ENCODE measurements around the gene SLF2. TPM values are rescaled to one million over a fixed set of nuclear protein-coding genes. Genes with fewer than 3 reads are reported as not detected.

SLF2 gene
- total and polyA plus RNA-seq, 4 donors: 5.6 to 38.3 (median 16.7) TPM

DNA sequence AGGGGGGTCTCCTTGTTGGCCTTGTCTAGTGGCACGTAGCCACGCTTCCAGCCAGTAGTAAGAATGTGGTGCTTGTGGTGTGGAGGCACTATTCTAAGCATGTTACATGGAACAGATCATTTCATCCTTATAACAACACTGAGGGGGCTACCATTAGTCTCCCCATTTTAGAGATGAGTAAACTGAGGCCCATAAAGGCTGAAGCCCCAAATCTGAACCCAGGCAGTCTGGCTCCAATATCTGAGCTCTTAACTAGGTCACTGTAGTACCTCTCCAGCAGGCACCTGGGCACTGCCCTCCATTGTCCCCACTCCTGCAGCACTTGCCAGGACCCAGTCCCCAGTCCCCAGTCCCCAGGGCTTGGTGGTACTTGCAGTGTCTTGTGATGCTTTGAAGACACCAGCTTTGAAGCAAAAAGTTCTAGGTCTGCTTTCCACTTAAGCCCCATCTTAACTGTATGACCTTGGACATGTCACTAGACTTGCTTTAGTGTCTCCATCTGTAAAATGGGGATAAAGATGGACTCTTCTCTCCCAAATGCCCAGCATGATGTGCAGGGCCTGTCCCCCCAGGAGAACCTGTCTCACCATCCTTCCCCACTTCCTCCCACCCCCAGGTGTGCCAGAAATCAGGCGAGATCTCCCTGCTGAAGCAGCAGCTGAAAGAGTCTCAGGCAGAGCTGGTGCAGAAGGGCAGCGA, 93.3 kb downstream of the SLF2 start:
- Histone ChIP-seq H3K9me3 (ENCODE audit: control insufficient read depth, low read length) (no peaks in the 10 kb centered on the region), H3K4me3 (ENCODE audit: low read length in 2 of 2) (no peak overlapping the region), H3K27ac (ENCODE audit: low read depth in 1 of 2, low read length in 2 of 2) (no peak overlapping the region), H3K27me3 (ENCODE audit: control insufficient read depth in 1 of 2, insufficient read depth in 2 of 2, low read length in 1 of 2) (no peaks in the 10 kb centered on the region), H3K4me1 (ENCODE audit: control insufficient read depth in 1 of 2, insufficient read depth in 2 of 2, low read length in 2 of 2) (no peaks in the 10 kb centered on the region), H3K36me3 (ENCODE audit: control insufficient read depth in 1 of 2, insufficient read depth in 2 of 2, low read length in 1 of 2) (peaks cover 0 to 5% of the 10 kb centered on the region in 2 donors)
- DNase-seq (no peak), ATAC-seq (ENCODE audit: low FRiP score) (no peak)
- intact Hi-C loops (cut with DNase I): no loop called here
- 87 to 89% methylated on average over 4 of the region's 4 CpGs for whole genome bisulfite sequencing, 2 donors

GRCh38 chr10:101006593-101007098, 93.9 kb downstream of the SLF2 start:
- Histone ChIP-seq H3K4me1 (ENCODE audit: control insufficient read depth in 1 of 2, insufficient read depth in 2 of 2, low read length in 2 of 2) (no peaks in the 10 kb centered on the region), H3K36me3 (ENCODE audit: control insufficient read depth in 1 of 2, insufficient read depth in 2 of 2, low read length in 1 of 2) (peaks cover 0 to 5% of the 10 kb centered on the region in 2 donors), H3K4me3 (ENCODE audit: low read length in 2 of 2) (no peak overlapping the region), H3K27ac (ENCODE audit: low read depth in 1 of 2, low read length in 2 of 2) (no peak overlapping the region), H3K9me3 (ENCODE audit: control insufficient read depth, low read length) (no peaks in the 10 kb centered on the region), H3K27me3 (ENCODE audit: control insufficient read depth in 1 of 2, insufficient read depth in 2 of 2, low read length in 1 of 2) (no peaks in the 10 kb centered on the region)
- 81 to 83% methylated on average over 33 of the region's 33 CpGs for WGBS, 2 donors
- peak in 1 of 2 donors; percentile 77 for DNase-seq
- ATAC-seq (ENCODE audit: low FRiP score): no peak
- intact Hi-C loops (cut with DNase I): no loop called here

GRCh38 chr10:101007099-101007711, 94.4 kb downstream of the SLF2 start:
- ATAC-seq (ENCODE audit: low FRiP score) (no peak), DNase-seq (peak in 1 of 2 donors; percentile 65)
- H3K27me3 ChIP-seq (ENCODE audit: control insufficient read depth in 1 of 2, insufficient read depth in 2 of 2, low read length in 1 of 2): no peaks in the 10 kb centered on the region
- H3K4me1 ChIP-seq (ENCODE audit: control insufficient read depth in 1 of 2, insufficient read depth in 2 of 2, low read length in 2 of 2): no peaks in the 10 kb centered on the region
- intact Hi-C loops (cut with DNase I): no loop called here
- no peaks in the 10 kb centered on the region for H3K9me3 ChIP-seq (ENCODE audit: control insufficient read depth, low read length)
- H3K27ac ChIP-seq (ENCODE audit: low read depth in 1 of 2, low read length in 2 of 2): no peak overlapping the region
- H3K4me3 ChIP-seq (ENCODE audit: low read length in 2 of 2): no peak overlapping the region
- WGBS, 2 donors: 39 to 45% methylated on average over 11 of the region's 11 CpGs
- peaks cover 0 to 5% of the 10 kb centered on the region in 2 donors for H3K36me3 ChIP-seq (ENCODE audit: control insufficient read depth in 1 of 2, insufficient read depth in 2 of 2, low read length in 1 of 2)

DNA sequence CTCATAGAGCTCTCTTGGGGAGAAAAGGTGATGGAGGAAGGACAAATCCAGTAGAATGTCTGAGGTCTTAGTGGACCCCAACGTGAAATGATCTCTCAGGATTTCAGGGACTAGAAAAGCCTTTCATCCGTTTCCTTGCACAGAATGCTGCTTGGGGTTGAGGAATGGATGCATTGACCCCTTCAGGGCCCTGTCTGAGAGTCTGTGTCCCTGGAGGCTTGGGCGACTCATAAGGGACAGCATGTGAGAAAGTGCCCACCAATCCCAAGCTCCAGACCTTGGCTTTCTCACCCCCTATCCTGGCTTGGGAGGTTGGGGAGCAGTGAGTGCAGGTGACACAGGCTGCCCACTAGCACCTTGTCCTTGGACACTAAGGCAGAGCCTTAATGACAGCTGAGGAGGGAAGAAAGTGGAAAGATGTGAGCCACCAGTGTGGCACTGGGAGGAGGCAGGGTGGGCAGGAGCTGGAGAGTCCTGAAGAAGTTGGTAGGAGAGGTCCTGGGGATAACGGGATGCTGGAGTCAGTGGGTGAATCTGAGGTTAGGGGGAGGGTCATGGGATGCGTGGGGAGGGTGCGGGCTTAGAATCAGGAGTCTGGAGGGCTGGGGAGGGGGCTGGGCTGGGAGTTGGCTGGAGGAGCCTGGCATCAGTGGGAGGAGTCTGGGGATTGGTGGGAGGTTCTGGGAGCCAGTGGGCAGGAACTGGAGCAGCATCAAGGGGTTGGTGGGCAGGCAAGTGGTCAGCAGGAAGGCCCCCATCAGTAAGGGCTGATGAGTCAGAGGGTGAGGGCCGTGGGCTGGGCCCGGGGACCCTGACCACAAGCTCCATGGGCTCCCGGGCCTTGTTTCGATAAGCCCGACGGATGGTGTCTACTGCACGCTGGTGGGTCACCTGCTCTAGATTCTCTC, 95.4 kb downstream of the SLF2 start:
- no peak overlapping the region for H3K4me3 ChIP-seq (ENCODE audit: low read length in 2 of 2)
- WGBS, 2 donors: 43 to 47% methylated on average over 13 of the region's 13 CpGs
- intact Hi-C loops (cut with DNase I): no loop called here
- DNase-seq: peak in 1 of 2 donors; percentile 71
- H3K36me3 ChIP-seq (ENCODE audit: control insufficient read depth in 1 of 2, insufficient read depth in 2 of 2, low read length in 1 of 2): peaks cover 0 to 5% of the 10 kb centered on the region in 2 donors
- ATAC-seq (ENCODE audit: low FRiP score): no peak
- no peaks in the 10 kb centered on the region for H3K27me3 ChIP-seq (ENCODE audit: control insufficient read depth in 1 of 2, insufficient read depth in 2 of 2, low read length in 1 of 2)
- H3K27ac ChIP-seq (ENCODE audit: low read depth in 1 of 2, low read length in 2 of 2): no peak overlapping the region
- no peaks in the 10 kb centered on the region for H3K4me1 ChIP-seq (ENCODE audit: control insufficient read depth in 1 of 2, insufficient read depth in 2 of 2, low read length in 2 of 2)
- H3K9me3 ChIP-seq (ENCODE audit: control insufficient read depth, low read length): no peaks in the 10 kb centered on the region

GRCh38 chr10:101008823-101009423, 96.2 kb downstream of the SLF2 start:
- H3K9me3 ChIP-seq (ENCODE audit: control insufficient read depth, low read length): no peaks in the 10 kb centered on the region
- 70 to 77% methylated on average over 6 of the region's 6 CpGs for WGBS, 2 donors
- no peak for ATAC-seq (ENCODE audit: low FRiP score)
- no peaks in the 10 kb centered on the region for H3K4me1 ChIP-seq (ENCODE audit: control insufficient read depth in 1 of 2, insufficient read depth in 2 of 2, low read length in 2 of 2)
- intact Hi-C loops (cut with DNase I): no loop called here
- H3K4me3 ChIP-seq (ENCODE audit: low read length in 2 of 2): no peak overlapping the region
- DNase-seq: no peak
- no peaks in the 10 kb centered on the region for H3K27me3 ChIP-seq (ENCODE audit: control insufficient read depth in 1 of 2, insufficient read depth in 2 of 2, low read length in 1 of 2)
- H3K27ac ChIP-seq (ENCODE audit: low read depth in 1 of 2, low read length in 2 of 2): no peak overlapping the region
- H3K36me3 ChIP-seq (ENCODE audit: control insufficient read depth in 1 of 2, insufficient read depth in 2 of 2, low read length in 1 of 2): peaks cover 0 to 3% of the 10 kb centered on the region in 2 donors

GRCh38 chr10:101010329-101010728, 97.6 kb downstream of the SLF2 start:
- H3K27me3 ChIP-seq (ENCODE audit: control insufficient read depth in 1 of 2, insufficient read depth in 2 of 2, low read length in 1 of 2): no peaks in the 10 kb centered on the region
- no peaks in the 10 kb centered on the region for H3K4me1 ChIP-seq (ENCODE audit: control insufficient read depth in 1 of 2, insufficient read depth in 2 of 2, low read length in 2 of 2)
- ATAC-seq (ENCODE audit: low FRiP score) (no peak), DNase-seq (no peak)
- H3K4me3 ChIP-seq (ENCODE audit: low read length in 2 of 2): no peak overlapping the region
- peaks cover 0 to 3% of the 10 kb centered on the region in 2 donors for H3K36me3 ChIP-seq (ENCODE audit: control insufficient read depth in 1 of 2, insufficient read depth in 2 of 2, low read length in 1 of 2)
- intact Hi-C loops (cut with DNase I): no loop called here
- 92 to 94% methylated on average over 22 of the region's 22 CpGs for WGBS, 2 donors
- no peaks in the 10 kb centered on the region for H3K9me3 ChIP-seq (ENCODE audit: control insufficient read depth, low read length)
- H3K27ac ChIP-seq (ENCODE audit: low read depth in 1 of 2, low read length in 2 of 2): no peak overlapping the region

- WGBS, 2 donors: 63 to 66% methylated on average over 21 to 22 of the region's 22 CpGs
- intact Hi-C loops (cut with DNase I): loop anchor here in 1 of 2 donors (2.0 kb wide), 1 partner anchor 13 kb away; the partner anchor contains the start of gene LZTS2
- no peaks in the 10 kb centered on the region for H3K9me3 ChIP-seq (ENCODE audit: control insufficient read depth, low read length)
- peak in 1 of 2 donors; percentile 70 for DNase-seq
- H3K4me3 ChIP-seq (ENCODE audit: low read length in 2 of 2): no peak overlapping the region
- H3K27ac ChIP-seq (ENCODE audit: low read depth in 1 of 2, low read length in 2 of 2): no peak overlapping the region
- no peaks in the 10 kb centered on the region for H3K27me3 ChIP-seq (ENCODE audit: control insufficient read depth in 1 of 2, insufficient read depth in 2 of 2, low read length in 1 of 2)
- H3K36me3 ChIP-seq (ENCODE audit: control insufficient read depth in 1 of 2, insufficient read depth in 2 of 2, low read length in 1 of 2): no peaks in the 10 kb centered on the region
- no peak for ATAC-seq (ENCODE audit: low FRiP score)
- no peaks in the 10 kb centered on the region for H3K4me1 ChIP-seq (ENCODE audit: control insufficient read depth in 1 of 2, insufficient read depth in 2 of 2, low read length in 2 of 2)
Observed at GRCh38 chr10:101011517-101012423, 99.0 kb downstream of the SLF2 start.

Data from aorta (tissue), 5 donors.